ENCODE data around the gene TMED1. TPM values are rescaled to one million over a fixed set of nuclear protein-coding genes. Genes with fewer than 3 reads are reported as not detected.

The TMED1 gene, protein sequence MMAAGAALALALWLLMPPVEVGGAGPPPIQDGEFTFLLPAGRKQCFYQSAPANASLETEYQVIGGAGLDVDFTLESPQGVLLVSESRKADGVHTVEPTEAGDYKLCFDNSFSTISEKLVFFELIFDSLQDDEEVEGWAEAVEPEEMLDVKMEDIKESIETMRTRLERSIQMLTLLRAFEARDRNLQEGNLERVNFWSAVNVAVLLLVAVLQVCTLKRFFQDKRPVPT
- total RNA-seq (36.0 TPM), polyA plus RNA-seq (ENCODE audit: insufficient read depth, low read depth, low replicate concordance) (60.6 TPM)
- long read RNA-seq, donor 1, transcript TMED1-201 (4 exons, 1,340 nt): major isoform, 16 of 16 reads
- long read RNA-seq, donor 1, partial matches to known transcripts: 0 of 16 reads
- long read RNA-seq, donor 1, other reads (novel, unspliced or antisense): 0 of 16 reads
- long read RNA-seq, donor 2, transcript TMED1-201 (4 exons, 1,340 nt): major isoform, 29 of 30 reads
- long read RNA-seq, donor 2, partial matches to known transcripts: 0 of 30 reads
- long read RNA-seq, donor 2, other reads (novel, unspliced or antisense): 0 of 30 reads
- long read RNA-seq, donor 3, transcript TMED1-201 (4 exons, 1,340 nt): major isoform, 39 of 124 reads
- long read RNA-seq, donor 3, partial matches to known transcripts: 85 of 124 reads
- long read RNA-seq, donor 3, other reads (novel, unspliced or antisense): 0 of 124 reads
- long read RNA-seq, donor 4, transcript TMED1-201 (4 exons, 1,340 nt): major isoform, 15 of 15 reads
- long read RNA-seq, donor 4, partial matches to known transcripts: 0 of 15 reads
- long read RNA-seq, donor 4, other reads (novel, unspliced or antisense): 0 of 15 reads
- long read RNA-seq, donor 5, partial matches to known transcripts: 0 of 1 reads
- long read RNA-seq, donor 5, other reads (novel, unspliced or antisense): 0 of 1 reads
- long read RNA-seq, donor 6, transcript TMED1-201 (4 exons, 1,340 nt): major isoform, 20 of 20 reads
- long read RNA-seq, donor 6, partial matches to known transcripts: 0 of 20 reads
- long read RNA-seq, donor 6, other reads (novel, unspliced or antisense): 0 of 20 reads
- long read RNA-seq, donor 7, transcript TMED1-201 (4 exons, 1,340 nt): major isoform, 19 of 26 reads
- long read RNA-seq, donor 7, partial matches to known transcripts: 7 of 26 reads
- long read RNA-seq, donor 7, other reads (novel, unspliced or antisense): 0 of 26 reads
- long read RNA-seq, donor 8, transcript TMED1-201 (4 exons, 1,340 nt): major isoform, 22 of 22 reads
- long read RNA-seq, donor 8, partial matches to known transcripts: 0 of 22 reads
- long read RNA-seq, donor 8, other reads (novel, unspliced or antisense): 0 of 22 reads
- long read RNA-seq, donor 9, transcript TMED1-201 (4 exons, 1,340 nt): major isoform, 17 of 17 reads
- long read RNA-seq, donor 9, partial matches to known transcripts: 0 of 17 reads
- long read RNA-seq, donor 9, other reads (novel, unspliced or antisense): 0 of 17 reads
- long read RNA-seq, donor 10, transcript TMED1-201 (4 exons, 1,340 nt): major isoform, 19 of 19 reads
- long read RNA-seq, donor 10, partial matches to known transcripts: 0 of 19 reads
- long read RNA-seq, donor 10, other reads (novel, unspliced or antisense): 0 of 19 reads

- H3K9me3 ChIP-seq (ENCODE audit: control insufficient read depth in 2 of 3, insufficient read depth in 1 of 3, low read length in 3 of 3): peaks cover 0 to 7% (median 0%) of the 10 kb centered on the region in 3 donors
- peak; percentile 100 for DNase-seq
- intact Hi-C loops (cut with DNase I): no loop called here
- H3K36me3 ChIP-seq (ENCODE audit: control insufficient read depth in 2 of 3, insufficient read depth in 3 of 3, low read length in 3 of 3): peaks cover 0 to 12% (median 8%) of the 10 kb centered on the region in 3 donors
- H3K4me3 ChIP-seq (ENCODE audit: low read length in 3 of 3): peak within 1 kb of the TSS; percentile 73 to 83 (median 82)
- H3K27me3 ChIP-seq (ENCODE audit: control insufficient read depth, insufficient read depth, low read length): no peaks in the 10 kb centered on the region
- FAIRE-seq: no peak
- peak within 1 kb of the TSS; percentile 62 to 87 (median 77) for H3K9ac ChIP-seq (ENCODE audit: low read length in 3 of 3)
- peaks cover 0 to 10% (median 9%) of the 10 kb centered on the region in 3 donors for H3K4me1 ChIP-seq (ENCODE audit: control insufficient read depth in 2 of 3, insufficient read depth in 2 of 3, low read depth in 1 of 3, low read length in 3 of 3)
- TF ChIP-seq, protein P1, sequence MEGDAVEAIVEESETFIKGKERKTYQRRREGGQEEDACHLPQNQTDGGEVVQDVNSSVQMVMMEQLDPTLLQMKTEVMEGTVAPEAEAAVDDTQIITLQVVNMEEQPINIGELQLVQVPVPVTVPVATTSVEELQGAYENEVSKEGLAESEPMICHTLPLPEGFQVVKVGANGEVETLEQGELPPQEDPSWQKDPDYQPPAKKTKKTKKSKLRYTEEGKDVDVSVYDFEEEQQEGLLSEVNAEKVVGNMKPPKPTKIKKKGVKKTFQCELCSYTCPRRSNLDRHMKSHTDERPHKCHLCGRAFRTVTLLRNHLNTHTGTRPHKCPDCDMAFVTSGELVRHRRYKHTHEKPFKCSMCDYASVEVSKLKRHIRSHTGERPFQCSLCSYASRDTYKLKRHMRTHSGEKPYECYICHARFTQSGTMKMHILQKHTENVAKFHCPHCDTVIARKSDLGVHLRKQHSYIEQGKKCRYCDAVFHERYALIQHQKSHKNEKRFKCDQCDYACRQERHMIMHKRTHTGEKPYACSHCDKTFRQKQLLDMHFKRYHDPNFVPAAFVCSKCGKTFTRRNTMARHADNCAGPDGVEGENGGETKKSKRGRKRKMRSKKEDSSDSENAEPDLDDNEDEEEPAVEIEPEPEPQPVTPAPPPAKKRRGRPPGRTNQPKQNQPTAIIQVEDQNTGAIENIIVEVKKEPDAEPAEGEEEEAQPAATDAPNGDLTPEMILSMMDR (IDR thresholded peaks at IDR 0.05; ENCODE audit: borderline replicate concordance, extremely low read depth, insufficient read depth): no peak
- H3K27ac ChIP-seq (ENCODE audit: low read depth in 2 of 2, low read length in 2 of 2): peak within 1 kb of the TSS; percentile 98 to 100
Measured at GRCh38 chr19:10835754-10836478, at the start of gene TMED1. Gene TMED1 (minus strand): TSS chr19:10836212. CDS start chr19:10836191, 21 bp downstream.

DNA sequence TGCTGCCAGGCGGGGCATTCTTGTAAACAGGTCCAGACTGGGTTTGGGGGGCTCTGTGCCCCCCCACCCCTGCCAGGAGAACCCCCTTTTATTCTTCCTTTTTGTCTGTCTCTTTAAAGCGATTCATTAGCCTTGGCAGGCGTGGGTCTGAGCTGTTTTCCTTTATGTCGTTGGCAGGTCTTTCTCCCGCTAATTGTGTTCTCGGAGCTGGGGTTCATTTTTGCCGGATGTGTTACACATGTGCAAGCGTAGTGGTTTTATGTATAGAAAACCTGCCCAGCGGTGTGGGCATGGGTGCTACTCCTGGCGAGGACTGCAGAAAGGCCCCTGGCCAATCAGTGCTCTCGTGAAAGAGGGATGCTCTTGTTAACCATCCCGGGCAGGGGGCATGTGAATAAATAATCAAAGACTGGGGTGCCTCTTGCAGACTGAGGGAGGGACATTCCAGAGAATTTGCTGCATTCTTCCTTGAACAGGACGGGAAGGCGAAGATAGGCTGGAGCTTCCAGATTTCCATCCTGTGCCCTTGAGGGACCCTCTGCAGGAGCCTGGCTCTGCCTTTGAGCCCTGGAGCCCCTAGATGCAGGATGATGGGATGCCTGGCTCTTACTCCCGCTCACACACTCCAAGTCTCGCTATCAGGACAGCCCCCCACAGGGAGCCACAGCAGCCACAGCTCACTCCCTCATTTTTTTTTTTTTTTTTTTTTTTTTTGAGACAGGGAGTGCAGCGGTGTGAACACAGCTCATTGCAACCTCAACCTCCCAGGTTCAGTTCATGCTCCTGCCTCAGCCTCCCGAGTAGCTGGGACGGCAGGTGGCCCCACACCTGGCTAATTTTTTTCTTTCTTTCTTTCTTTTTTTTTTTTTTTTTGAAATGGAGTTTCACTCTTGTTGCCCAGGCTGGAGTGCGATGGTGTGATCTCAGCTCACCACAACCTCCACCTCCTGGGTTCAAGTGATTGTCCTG is 49.5 kb upstream of the TMED1 start:
- no peak overlapping the region for H3K4me3 ChIP-seq (ENCODE audit: low read length in 3 of 3)
- FAIRE-seq: no peak

More for the DNA sequence above, 49.5 kb upstream of the TMED1 start:
- no peak overlapping the region for H3K27ac ChIP-seq (ENCODE audit: low read depth in 2 of 2, low read length in 2 of 2)
- H3K4me1 ChIP-seq (ENCODE audit: control insufficient read depth in 2 of 3, insufficient read depth in 2 of 3, low read depth in 1 of 3, low read length in 3 of 3): peaks cover 0 to 5% (median 0%) of the 10 kb centered on the region in 3 donors
- no peaks in the 10 kb centered on the region for H3K27me3 ChIP-seq (ENCODE audit: control insufficient read depth, insufficient read depth, low read length)
- no peaks in the 10 kb centered on the region for H3K36me3 ChIP-seq (ENCODE audit: control insufficient read depth in 2 of 3, insufficient read depth in 3 of 3, low read length in 3 of 3)
- no peak overlapping the region for H3K9ac ChIP-seq (ENCODE audit: low read length in 3 of 3)
- DNase-seq: no peak
- intact Hi-C loops (cut with DNase I): no loop called here
- H3K9me3 ChIP-seq (ENCODE audit: control insufficient read depth in 2 of 3, insufficient read depth in 1 of 3, low read length in 3 of 3): no peaks in the 10 kb centered on the region
- TF ChIP-seq, protein P1 (IDR thresholded peaks at IDR 0.05; ENCODE audit: borderline replicate concordance, extremely low read depth, insufficient read depth): no peak
